Liver (tissue), 9 donors: Measurements from ENCODE around the gene TRIM63. TPM values are rescaled to one million over a fixed set of nuclear protein-coding genes. Genes with fewer than 3 reads are reported as not detected.
"Not testable (repeated sequence)": the region's sequence is repeated elsewhere in the genome, so short reads cannot be mapped to it uniquely, and the experiment has no call there.

Experiments used
- DNase-seq: peaks from one replicate; pipeline ENCODE4 v3.0.0-alpha.2; 2017; ENCODE audit warnings: low spot score
- H3K27ac ChIP-seq, 2 donors: one replicate each; pipeline ENCODE4 v1.7.0; 2013; ENCODE audit warnings: inconsistent platforms in 2 of 2, low read length in 2 of 2, control low read depth in 1 of 2, low read depth in 1 of 2, mild to moderate bottlenecking in 1 of 2
- H3K27me3 ChIP-seq, 4 donors: one replicate each; pipeline versions ENCODE4 v1.6.1 to v1.7.0; 2013; ENCODE audit warnings: low read length in 3 of 4, inconsistent platforms in 1 of 4, mild to moderate bottlenecking in 1 of 4, moderate library complexity in 1 of 4; ENCODE audit not compliant: control insufficient read depth in 4 of 4, insufficient read depth in 4 of 4
- H3K36me3 ChIP-seq, 4 donors: one replicate each; pipeline versions ENCODE4 v1.6.1 to v1.7.0; 2013; ENCODE audit warnings: low read length in 3 of 4, mild to moderate bottlenecking in 3 of 4, low read depth in 1 of 4, moderate library complexity in 1 of 4; ENCODE audit not compliant: control insufficient read depth in 4 of 4, insufficient read depth in 3 of 4
- H3K4me1 ChIP-seq, 4 donors: one replicate each; pipeline versions ENCODE4 v1.6.1 to v1.7.0; 2013; ENCODE audit warnings: low read length in 3 of 4, mild to moderate bottlenecking in 3 of 4, moderate library complexity in 1 of 4; ENCODE audit not compliant: control insufficient read depth in 4 of 4, insufficient read depth in 4 of 4
- H3K4me3 ChIP-seq, 3 donors: one replicate each; pipeline versions ENCODE4 v1.6.1 to v1.7.0; 2013; ENCODE audit warnings: low read length in 3 of 3, control low read depth in 1 of 3, low read depth in 1 of 3, mild to moderate bottlenecking in 1 of 3
- H3K9ac ChIP-seq, 2 donors: one replicate each; pipeline ENCODE4 v1.7.0; 2013; ENCODE audit warnings: low read length in 2 of 2, mild to moderate bottlenecking in 2 of 2, moderate library complexity in 2 of 2, control low read depth in 1 of 2, low read depth in 1 of 2
- H3K9me3 ChIP-seq, 4 donors: one replicate each; pipeline versions ENCODE4 v1.6.1 to v1.7.0; 2013; ENCODE audit warnings: low read length in 3 of 4; ENCODE audit not compliant: control insufficient read depth in 4 of 4
- ATF3 ChIP-seq: IDR thresholded peaks from 2 replicates; pipeline ENCODE4 v1.6.1; 2016; ENCODE audit warnings: antibody characterized with exemption
- EGR1 ChIP-seq, 2 donors: IDR thresholded peaks; 2 replicates each; pipeline ENCODE4 v1.6.1; 2016 to 2018; ENCODE audit warnings: antibody characterized with exemption in 2 of 2, low read depth in 2 of 2
- FOXA2 ChIP-seq: IDR thresholded peaks from 2 replicates; pipeline ENCODE4 v1.6.1; 2016; ENCODE audit warnings: antibody characterized with exemption
- GABPA ChIP-seq, 2 donors: IDR thresholded peaks in 1 of 2; conservative IDR thresholded peaks in 1 of 2; 2 replicates each; pipeline ENCODE4 v1.6.1; 2016; ENCODE audit warnings: antibody characterized with exemption in 2 of 2, mild to moderate bottlenecking in 1 of 2, moderate library complexity in 1 of 2
- JUND ChIP-seq, 2 donors: IDR thresholded peaks; 2 replicates each; pipeline ENCODE4 v1.6.1; 2016; ENCODE audit warnings: antibody characterized with exemption in 2 of 2
- RAD21 ChIP-seq, 2 donors: IDR thresholded peaks; 2 replicates each; pipeline ENCODE4 v1.6.1; 2016; ENCODE audit warnings: antibody characterized with exemption in 2 of 2, mild to moderate bottlenecking in 2 of 2
- RXRA ChIP-seq, 2 donors: IDR thresholded peaks; 2 replicates each; pipeline ENCODE4 v1.6.1; 2017 to 2018; ENCODE audit warnings: antibody characterized with exemption in 2 of 2, mild to moderate bottlenecking in 1 of 2
- TAF1 ChIP-seq: conservative IDR thresholded peaks from 2 replicates; pipeline ENCODE4 v1.6.1; 2016; ENCODE audit warnings: antibody characterized with exemption, mild to moderate bottlenecking
- YY1 ChIP-seq: IDR thresholded peaks from 2 replicates; pipeline ENCODE4 v1.6.1; 2016; ENCODE audit warnings: antibody characterized with exemption, mild to moderate bottlenecking
- ZBTB33 ChIP-seq: IDR thresholded peaks from 2 replicates; pipeline ENCODE4 v1.6.1; 2016; ENCODE audit warnings: antibody characterized with exemption
- WGBS: extraction: QIAGEN DNeasy Blood & Tissue Kit; methylation state at CpG from one replicate; pipeline ENCODE4 v1.1.7; 2013; 5-methylcytosine and 5-hydroxymethylcytosine counted together
- polyA plus RNA-seq, 2 donors: library from polyadenylated mRNA; stranded (reverse) in 1 of 2; unstranded in 1 of 2; fragments of 200-250 nt in 1 of 2; fragments of >200 nt in 1 of 2; fragmentation: Nextera tagmentation in 1 of 2; extraction: Ambion mirVana in 1 of 2; gene quantifications; one replicate each; pipeline versions ENCODE4 v1.2.1 to v1.2.3, GENCODE V29; 2013 to 2015
- total RNA-seq, 2 donors: library from RNA; depleted of rRNA; stranded (reverse); fragments of >200 nt; gene quantifications; one replicate each; pipeline ENCODE4 v1.2.3, GENCODE V29; 2014
- TF ChIP-seq, protein P1 (sequence below): fragments of 150-350 bp; IDR thresholded peaks from 2 replicates; pipeline ENCODE4 v1.5.1; 2017; ENCODE audit warnings: improper control_type of control experiment, low read depth, low read length; ENCODE audit not compliant: missing input control
- TF ChIP-seq, protein P2 (sequence below): IDR thresholded peaks from 2 replicates; pipeline ENCODE4 v1.6.1; 2016; ENCODE audit warnings: antibody characterized with exemption, mild to moderate bottlenecking
- donor health status: healthy.
- donor health status: healthy.
- donor health status: healthy.
- donor health status: healthy.
- donor health status: healthy.

Gene TRIM63
- total and polyA plus RNA-seq, 4 donors, result 0.03 TPM; not detected in 3

DNA sequence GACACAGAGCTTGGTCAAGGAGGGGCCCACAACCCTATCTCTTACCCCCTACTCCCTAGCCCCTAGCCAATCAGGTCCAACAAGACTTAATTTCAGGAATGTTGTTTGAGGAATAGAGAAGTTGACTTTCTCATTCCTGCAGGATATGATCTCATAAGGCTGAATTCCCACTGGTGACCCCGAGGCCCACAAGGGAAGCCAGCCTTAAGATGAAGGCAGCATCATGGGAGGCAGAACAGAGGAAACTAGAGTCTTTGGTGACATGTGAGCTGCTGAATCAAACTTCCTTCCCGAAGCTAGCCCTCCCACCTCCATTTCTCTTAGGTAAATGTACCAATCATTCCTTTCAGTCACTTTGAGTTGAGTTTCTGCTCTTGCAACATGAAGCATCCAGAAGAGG, 35.1 kb upstream of the TRIM63 start:
- no peak overlapping the region for H3K9ac ChIP-seq
- 65% methylated on average over 2 of the region's 2 CpGs for WGBS
- H3K27me3 ChIP-seq, result peaks cover 0 to 3% (median 0%) of the 10 kb centered on the region in 4 donors
- DNase-seq, result no peak
- no peak overlapping the region for H3K27ac ChIP-seq
- no peaks in the 10 kb centered on the region for H3K9me3 ChIP-seq
- H3K4me1 ChIP-seq, result no peaks in the 10 kb centered on the region
- TF ChIP-seq EGR1 (IDR thresholded peaks at IDR 0.05; ENCODE audit: low read depth in 2 of 2) (no peak), FOXA2 (no peak), ATF3 (no peak), RAD21 (IDR thresholded peaks at IDR 0.05) (no peak)
- H3K4me3 ChIP-seq, result no peak overlapping the region
- no peaks in the 10 kb centered on the region for H3K36me3 ChIP-seq

- Histone ChIP-seq H3K4me1 (no peaks in the 10 kb centered on the region), H3K36me3 (no peaks in the 10 kb centered on the region), H3K27me3 (peaks cover 0 to 3% (median 0%) of the 10 kb centered on the region in 4 donors), H3K9ac (no peak overlapping the region), H3K4me3 (no peak overlapping the region), H3K9me3 (no peaks in the 10 kb centered on the region), H3K27ac (no peak overlapping the region)
- TF ChIP-seq, protein P1, sequence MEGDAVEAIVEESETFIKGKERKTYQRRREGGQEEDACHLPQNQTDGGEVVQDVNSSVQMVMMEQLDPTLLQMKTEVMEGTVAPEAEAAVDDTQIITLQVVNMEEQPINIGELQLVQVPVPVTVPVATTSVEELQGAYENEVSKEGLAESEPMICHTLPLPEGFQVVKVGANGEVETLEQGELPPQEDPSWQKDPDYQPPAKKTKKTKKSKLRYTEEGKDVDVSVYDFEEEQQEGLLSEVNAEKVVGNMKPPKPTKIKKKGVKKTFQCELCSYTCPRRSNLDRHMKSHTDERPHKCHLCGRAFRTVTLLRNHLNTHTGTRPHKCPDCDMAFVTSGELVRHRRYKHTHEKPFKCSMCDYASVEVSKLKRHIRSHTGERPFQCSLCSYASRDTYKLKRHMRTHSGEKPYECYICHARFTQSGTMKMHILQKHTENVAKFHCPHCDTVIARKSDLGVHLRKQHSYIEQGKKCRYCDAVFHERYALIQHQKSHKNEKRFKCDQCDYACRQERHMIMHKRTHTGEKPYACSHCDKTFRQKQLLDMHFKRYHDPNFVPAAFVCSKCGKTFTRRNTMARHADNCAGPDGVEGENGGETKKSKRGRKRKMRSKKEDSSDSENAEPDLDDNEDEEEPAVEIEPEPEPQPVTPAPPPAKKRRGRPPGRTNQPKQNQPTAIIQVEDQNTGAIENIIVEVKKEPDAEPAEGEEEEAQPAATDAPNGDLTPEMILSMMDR, result no peak
- TF ChIP-seq RAD21 (IDR thresholded peaks at IDR 0.05) (no peak), ATF3 (no peak), JUND (IDR thresholded peaks at IDR 0.05) (no peak), ZBTB33 (no peak), GABPA (IDR thresholded peaks at IDR 0.05 in 1 of 2, conservative IDR thresholded peaks at IDR 0.05 in 1 of 2) (no peak), RXRA (IDR thresholded peaks at IDR 0.05) (no peak), TAF1 (no peak), YY1 (no peak), FOXA2 (no peak)
- TF ChIP-seq, protein P2, sequence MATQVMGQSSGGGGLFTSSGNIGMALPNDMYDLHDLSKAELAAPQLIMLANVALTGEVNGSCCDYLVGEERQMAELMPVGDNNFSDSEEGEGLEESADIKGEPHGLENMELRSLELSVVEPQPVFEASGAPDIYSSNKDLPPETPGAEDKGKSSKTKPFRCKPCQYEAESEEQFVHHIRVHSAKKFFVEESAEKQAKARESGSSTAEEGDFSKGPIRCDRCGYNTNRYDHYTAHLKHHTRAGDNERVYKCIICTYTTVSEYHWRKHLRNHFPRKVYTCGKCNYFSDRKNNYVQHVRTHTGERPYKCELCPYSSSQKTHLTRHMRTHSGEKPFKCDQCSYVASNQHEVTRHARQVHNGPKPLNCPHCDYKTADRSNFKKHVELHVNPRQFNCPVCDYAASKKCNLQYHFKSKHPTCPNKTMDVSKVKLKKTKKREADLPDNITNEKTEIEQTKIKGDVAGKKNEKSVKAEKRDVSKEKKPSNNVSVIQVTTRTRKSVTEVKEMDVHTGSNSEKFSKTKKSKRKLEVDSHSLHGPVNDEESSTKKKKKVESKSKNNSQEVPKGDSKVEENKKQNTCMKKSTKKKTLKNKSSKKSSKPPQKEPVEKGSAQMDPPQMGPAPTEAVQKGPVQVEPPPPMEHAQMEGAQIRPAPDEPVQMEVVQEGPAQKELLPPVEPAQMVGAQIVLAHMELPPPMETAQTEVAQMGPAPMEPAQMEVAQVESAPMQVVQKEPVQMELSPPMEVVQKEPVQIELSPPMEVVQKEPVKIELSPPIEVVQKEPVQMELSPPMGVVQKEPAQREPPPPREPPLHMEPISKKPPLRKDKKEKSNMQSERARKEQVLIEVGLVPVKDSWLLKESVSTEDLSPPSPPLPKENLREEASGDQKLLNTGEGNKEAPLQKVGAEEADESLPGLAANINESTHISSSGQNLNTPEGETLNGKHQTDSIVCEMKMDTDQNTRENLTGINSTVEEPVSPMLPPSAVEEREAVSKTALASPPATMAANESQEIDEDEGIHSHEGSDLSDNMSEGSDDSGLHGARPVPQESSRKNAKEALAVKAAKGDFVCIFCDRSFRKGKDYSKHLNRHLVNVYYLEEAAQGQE, result no peak
- no peak for DNase-seq
- WGBS, result 86% methylated on average over 3 of the region's 3 CpGs
These were observed 34.7 kb upstream of the TRIM63 start for GRCh38 chr1:26102119-26102518.

DNA sequence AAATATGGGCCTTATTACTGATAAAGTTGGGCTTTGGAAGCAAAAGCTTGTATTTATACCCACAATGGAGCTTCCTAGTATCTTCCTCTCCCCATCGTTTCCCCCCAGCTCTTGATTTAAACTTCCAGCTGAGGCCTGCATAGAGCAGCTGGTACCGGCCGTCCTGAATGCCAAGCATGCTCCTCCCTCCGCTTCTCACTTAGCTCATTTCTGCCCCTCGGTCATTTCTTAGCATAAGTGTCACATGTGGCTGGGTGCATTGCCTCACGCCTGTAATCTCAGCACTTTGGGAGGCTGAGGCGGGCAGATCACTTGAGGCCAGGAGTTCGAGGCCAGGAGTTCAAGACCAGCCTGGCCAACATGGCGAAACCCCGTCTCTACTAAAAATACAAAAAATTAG, 32.8 kb upstream of the TRIM63 start:
- H3K4me1 ChIP-seq, H3K9ac ChIP-seq, DNase-seq, H3K27me3 ChIP-seq, H3K36me3 ChIP-seq, H3K9me3 ChIP-seq, H3K27ac ChIP-seq, H3K4me3 ChIP-seq: not testable (repeated sequence)
- WGBS, result 87% methylated on average over 10 of the region's 10 CpGs
